SK-N-SH (cell line): ENCODE data around the gene B3GNT3. TPM values are rescaled to one million over a fixed set of nuclear protein-coding genes. Genes with fewer than 3 reads are reported as not detected.
A peak's percentile ranks its signal among the peaks of the same experiment; 100 is the strongest.

Experiments used
- CHD2 ChIP-seq: fragments of 150-350 bp; IDR thresholded peaks from 2 replicates; pipeline ENCODE4 v1.6.1; 2018; ENCODE audit warnings: low read length; ENCODE audit not compliant: partially characterized antibody
- ELF1 ChIP-seq: IDR thresholded peaks from 2 replicates; pipeline ENCODE4 v1.4.0; 2012
- EP300 ChIP-seq, 2 experiments: IDR thresholded peaks; 2 replicates each; pipeline versions ENCODE4 v1.4.0 to v1.6.1; 2012; ENCODE audit warnings: borderline replicate concordance in 1 of 2, low read depth in 1 of 2, low read length in 1 of 2
- EZH2phosphoT487 ChIP-seq: fragments of 200-600 bp; sonication (generic); IDR thresholded peaks from 2 replicates; pipeline ENCODE4 v1.6.1; 2017; ENCODE audit warnings: low read depth, mixed run types, mild to moderate bottlenecking, antibody characterized with exemption, moderate library complexity, borderline replicate concordance
- FOSL2 ChIP-seq: IDR thresholded peaks from 2 replicates; pipeline ENCODE4 v1.4.0; 2012; ENCODE audit warnings: low read depth, mild to moderate bottlenecking, moderate library complexity, borderline replicate concordance
- FOXM1 ChIP-seq: IDR thresholded peaks from 2 replicates; pipeline ENCODE4 v1.4.0; 2012; ENCODE audit warnings: low read depth, mild to moderate bottlenecking
- GABPA ChIP-seq: IDR thresholded peaks from 2 replicates; pipeline ENCODE4 v1.4.0; 2012; ENCODE audit warnings: low read depth, mild to moderate bottlenecking
- JUND ChIP-seq: IDR thresholded peaks from 2 replicates; pipeline ENCODE4 v1.4.0; 2012
- MEF2A ChIP-seq: IDR thresholded peaks from 2 replicates; pipeline ENCODE4 v1.4.0; 2012; ENCODE audit warnings: low read depth, borderline replicate concordance
- MXI1 ChIP-seq: IDR thresholded peaks from 2 replicates; pipeline ENCODE4 v1.6.1; 2012; ENCODE audit warnings: mild to moderate bottlenecking, low read depth, low read length, improper control_type of control experiment
- NFIC ChIP-seq: IDR thresholded peaks from 2 replicates; pipeline ENCODE4 v1.4.0; 2012; ENCODE audit warnings: borderline replicate concordance
- RAD21 ChIP-seq: IDR thresholded peaks from 2 replicates; pipeline ENCODE4 v1.6.1; 2012; ENCODE audit warnings: mild to moderate bottlenecking, low read length
- RCOR1 ChIP-seq: fragments of 150-350 bp; IDR thresholded peaks from 2 replicates; pipeline ENCODE4 v1.6.1; 2017; ENCODE audit warnings: antibody characterized with exemption, low read length
- RFX5 ChIP-seq: IDR thresholded peaks from 2 replicates; pipeline ENCODE4 v1.6.1; 2012; ENCODE audit warnings: mild to moderate bottlenecking, improper control_type of control experiment, low read length
- SIN3A ChIP-seq: IDR thresholded peaks from 2 replicates; pipeline ENCODE4 v1.6.1; 2012; ENCODE audit warnings: low read depth, mild to moderate bottlenecking, low read length, moderate library complexity, borderline replicate concordance
- SMC3 ChIP-seq: IDR thresholded peaks from 2 replicates; pipeline ENCODE4 v1.6.1; 2012; ENCODE audit warnings: low read depth, low read length, improper control_type of control experiment
- TCF12 ChIP-seq: IDR thresholded peaks from 2 replicates; pipeline ENCODE4 v1.4.0; 2012
- TEAD4 ChIP-seq: IDR thresholded peaks from 2 replicates; pipeline ENCODE4 v1.4.0; 2012; ENCODE audit warnings: mild to moderate bottlenecking, borderline replicate concordance; ENCODE audit not compliant: insufficient read depth
- YY1 ChIP-seq: IDR thresholded peaks from 2 replicates; pipeline ENCODE4 v1.4.0; 2012; ENCODE audit warnings: low read depth, mild to moderate bottlenecking
- polyA plus RNA-seq, 3 experiments: library from polyadenylated mRNA; depleted of rRNA; stranded (reverse); fragments of >200 nt; gene quantifications; 2 replicates each; pipeline ENCODE4 v1.2.3, GENCODE V29; 2012
- TF ChIP-seq, protein P1 (sequence below): fragments of 150-350 bp; IDR thresholded peaks from 2 replicates; pipeline ENCODE4 v1.6.1; 2017; ENCODE audit warnings: antibody characterized with exemption, low read length, low read depth, borderline replicate concordance
- TF ChIP-seq, protein P2 (sequence below): IDR thresholded peaks from 2 replicates; pipeline ENCODE4 v1.4.0; 2012; ENCODE audit warnings: low read depth
- TF ChIP-seq, protein P3 (sequence below): IDR thresholded peaks from 2 replicates; pipeline ENCODE4 v1.6.1; 2012; ENCODE audit warnings: mild to moderate bottlenecking, low read depth, low read length, moderate library complexity
- TF ChIP-seq, protein P4 (sequence below): IDR thresholded peaks from 2 replicates; pipeline ENCODE4 v1.4.0; 2012; ENCODE audit warnings: low read depth, borderline replicate concordance
- TF ChIP-seq, protein P5 (sequence below): fragments of 200-600 bp; sonication (generic); IDR thresholded peaks from 2 replicates; pipeline ENCODE4 v1.6.1; 2017; ENCODE audit warnings: antibody characterized with exemption, mild to moderate bottlenecking, moderate library complexity

The B3GNT3 gene
- polyA plus RNA-seq, 1 of the 3 experiments (the other 2 are of a cell fraction): not detected

DNA sequence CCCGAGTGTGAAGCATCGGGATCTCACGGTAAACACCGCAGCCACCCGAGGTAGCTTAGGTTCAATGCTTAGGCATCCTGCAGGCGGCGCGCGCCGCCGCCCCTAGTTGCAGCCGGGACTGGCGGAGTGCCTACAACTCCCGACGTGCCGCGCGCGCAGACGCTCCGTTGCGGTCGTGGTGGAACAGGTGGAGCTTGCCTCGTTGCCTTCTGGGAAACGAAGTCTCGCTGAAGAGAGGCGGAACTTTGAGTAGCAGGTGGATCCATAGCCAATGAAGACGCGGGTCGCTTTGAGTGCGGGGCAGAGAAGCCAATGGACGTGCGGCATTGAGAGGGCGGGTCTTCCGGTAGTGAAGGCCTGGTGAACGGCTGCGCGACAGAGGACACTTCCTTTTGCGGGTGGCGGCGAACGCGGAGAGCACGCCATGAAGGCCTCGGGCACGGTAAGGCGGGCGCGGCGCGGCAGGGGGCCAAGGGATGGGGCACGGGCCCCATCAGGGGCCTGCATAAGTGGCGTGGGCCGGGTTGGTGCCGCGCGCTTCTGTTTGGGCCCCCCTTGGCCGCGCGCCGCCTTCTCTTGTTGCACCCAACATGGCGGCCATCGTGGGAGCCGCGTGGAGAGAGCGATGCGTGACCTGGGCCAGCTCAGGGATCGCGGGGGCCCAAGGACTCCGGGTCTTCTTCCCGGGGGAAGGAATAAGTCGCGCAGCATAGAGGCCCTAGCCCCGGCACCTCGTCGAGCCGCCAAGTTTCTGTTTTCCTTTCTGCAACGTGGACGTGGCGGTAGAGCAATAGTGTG is 64.8 kb downstream of the B3GNT3 start, which contains the start of gene RPL18A (continued):
- TF ChIP-seq, protein P1, sequence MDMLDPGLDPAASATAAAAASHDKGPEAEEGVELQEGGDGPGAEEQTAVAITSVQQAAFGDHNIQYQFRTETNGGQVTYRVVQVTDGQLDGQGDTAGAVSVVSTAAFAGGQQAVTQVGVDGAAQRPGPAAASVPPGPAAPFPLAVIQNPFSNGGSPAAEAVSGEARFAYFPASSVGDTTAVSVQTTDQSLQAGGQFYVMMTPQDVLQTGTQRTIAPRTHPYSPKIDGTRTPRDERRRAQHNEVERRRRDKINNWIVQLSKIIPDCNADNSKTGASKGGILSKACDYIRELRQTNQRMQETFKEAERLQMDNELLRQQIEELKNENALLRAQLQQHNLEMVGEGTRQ: no peak
- TF ChIP-seq MXI1: peak; percentile 80
- TF ChIP-seq FOXM1: no peak
- peak; percentile 73 for TF ChIP-seq SMC3
- TF ChIP-seq, protein P2, sequence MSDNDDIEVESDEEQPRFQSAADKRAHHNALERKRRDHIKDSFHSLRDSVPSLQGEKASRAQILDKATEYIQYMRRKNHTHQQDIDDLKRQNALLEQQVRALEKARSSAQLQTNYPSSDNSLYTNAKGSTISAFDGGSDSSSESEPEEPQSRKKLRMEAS: peak; percentile 95
- TF ChIP-seq, protein P3, sequence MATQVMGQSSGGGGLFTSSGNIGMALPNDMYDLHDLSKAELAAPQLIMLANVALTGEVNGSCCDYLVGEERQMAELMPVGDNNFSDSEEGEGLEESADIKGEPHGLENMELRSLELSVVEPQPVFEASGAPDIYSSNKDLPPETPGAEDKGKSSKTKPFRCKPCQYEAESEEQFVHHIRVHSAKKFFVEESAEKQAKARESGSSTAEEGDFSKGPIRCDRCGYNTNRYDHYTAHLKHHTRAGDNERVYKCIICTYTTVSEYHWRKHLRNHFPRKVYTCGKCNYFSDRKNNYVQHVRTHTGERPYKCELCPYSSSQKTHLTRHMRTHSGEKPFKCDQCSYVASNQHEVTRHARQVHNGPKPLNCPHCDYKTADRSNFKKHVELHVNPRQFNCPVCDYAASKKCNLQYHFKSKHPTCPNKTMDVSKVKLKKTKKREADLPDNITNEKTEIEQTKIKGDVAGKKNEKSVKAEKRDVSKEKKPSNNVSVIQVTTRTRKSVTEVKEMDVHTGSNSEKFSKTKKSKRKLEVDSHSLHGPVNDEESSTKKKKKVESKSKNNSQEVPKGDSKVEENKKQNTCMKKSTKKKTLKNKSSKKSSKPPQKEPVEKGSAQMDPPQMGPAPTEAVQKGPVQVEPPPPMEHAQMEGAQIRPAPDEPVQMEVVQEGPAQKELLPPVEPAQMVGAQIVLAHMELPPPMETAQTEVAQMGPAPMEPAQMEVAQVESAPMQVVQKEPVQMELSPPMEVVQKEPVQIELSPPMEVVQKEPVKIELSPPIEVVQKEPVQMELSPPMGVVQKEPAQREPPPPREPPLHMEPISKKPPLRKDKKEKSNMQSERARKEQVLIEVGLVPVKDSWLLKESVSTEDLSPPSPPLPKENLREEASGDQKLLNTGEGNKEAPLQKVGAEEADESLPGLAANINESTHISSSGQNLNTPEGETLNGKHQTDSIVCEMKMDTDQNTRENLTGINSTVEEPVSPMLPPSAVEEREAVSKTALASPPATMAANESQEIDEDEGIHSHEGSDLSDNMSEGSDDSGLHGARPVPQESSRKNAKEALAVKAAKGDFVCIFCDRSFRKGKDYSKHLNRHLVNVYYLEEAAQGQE: peak; percentile 63; the same call in 1 of the 2 replicates
- 0 out of 2 replicates have a peak, but pooled peaks have one; percentile 7 for TF ChIP-seq RCOR1
- no peak for TF ChIP-seq EP300 (IDR thresholded peaks at IDR 0.05; ENCODE audit: borderline replicate concordance in 1 of 2, low read depth in 1 of 2, low read length in 1 of 2)
- TF ChIP-seq TCF12: no peak; the same call in 1 of the 2 replicates
- TF ChIP-seq FOSL2: no peak
- TF ChIP-seq NFIC: no peak
- no peak for TF ChIP-seq EZH2phosphoT487
- TF ChIP-seq RFX5: no peak
- TF ChIP-seq YY1: peak; percentile 92
- TF ChIP-seq RAD21: peak; percentile 64
- TF ChIP-seq, protein P4, sequence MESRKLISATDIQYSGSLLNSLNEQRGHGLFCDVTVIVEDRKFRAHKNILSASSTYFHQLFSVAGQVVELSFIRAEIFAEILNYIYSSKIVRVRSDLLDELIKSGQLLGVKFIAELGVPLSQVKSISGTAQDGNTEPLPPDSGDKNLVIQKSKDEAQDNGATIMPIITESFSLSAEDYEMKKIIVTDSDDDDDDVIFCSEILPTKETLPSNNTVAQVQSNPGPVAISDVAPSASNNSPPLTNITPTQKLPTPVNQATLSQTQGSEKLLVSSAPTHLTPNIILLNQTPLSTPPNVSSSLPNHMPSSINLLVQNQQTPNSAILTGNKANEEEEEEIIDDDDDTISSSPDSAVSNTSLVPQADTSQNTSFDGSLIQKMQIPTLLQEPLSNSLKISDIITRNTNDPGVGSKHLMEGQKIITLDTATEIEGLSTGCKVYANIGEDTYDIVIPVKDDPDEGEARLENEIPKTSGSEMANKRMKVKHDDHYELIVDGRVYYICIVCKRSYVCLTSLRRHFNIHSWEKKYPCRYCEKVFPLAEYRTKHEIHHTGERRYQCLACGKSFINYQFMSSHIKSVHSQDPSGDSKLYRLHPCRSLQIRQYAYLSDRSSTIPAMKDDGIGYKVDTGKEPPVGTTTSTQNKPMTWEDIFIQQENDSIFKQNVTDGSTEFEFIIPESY: no peak
- no peak for TF ChIP-seq JUND
- peak; percentile 75; the same call in 1 of the 2 replicates for TF ChIP-seq ELF1
- peak; percentile 96 for TF ChIP-seq GABPA
- TF ChIP-seq TEAD4: no peak
- TF ChIP-seq SIN3A: 0 out of 2 replicates have a peak, but pooled peaks have one; percentile 45
- TF ChIP-seq, protein P5, sequence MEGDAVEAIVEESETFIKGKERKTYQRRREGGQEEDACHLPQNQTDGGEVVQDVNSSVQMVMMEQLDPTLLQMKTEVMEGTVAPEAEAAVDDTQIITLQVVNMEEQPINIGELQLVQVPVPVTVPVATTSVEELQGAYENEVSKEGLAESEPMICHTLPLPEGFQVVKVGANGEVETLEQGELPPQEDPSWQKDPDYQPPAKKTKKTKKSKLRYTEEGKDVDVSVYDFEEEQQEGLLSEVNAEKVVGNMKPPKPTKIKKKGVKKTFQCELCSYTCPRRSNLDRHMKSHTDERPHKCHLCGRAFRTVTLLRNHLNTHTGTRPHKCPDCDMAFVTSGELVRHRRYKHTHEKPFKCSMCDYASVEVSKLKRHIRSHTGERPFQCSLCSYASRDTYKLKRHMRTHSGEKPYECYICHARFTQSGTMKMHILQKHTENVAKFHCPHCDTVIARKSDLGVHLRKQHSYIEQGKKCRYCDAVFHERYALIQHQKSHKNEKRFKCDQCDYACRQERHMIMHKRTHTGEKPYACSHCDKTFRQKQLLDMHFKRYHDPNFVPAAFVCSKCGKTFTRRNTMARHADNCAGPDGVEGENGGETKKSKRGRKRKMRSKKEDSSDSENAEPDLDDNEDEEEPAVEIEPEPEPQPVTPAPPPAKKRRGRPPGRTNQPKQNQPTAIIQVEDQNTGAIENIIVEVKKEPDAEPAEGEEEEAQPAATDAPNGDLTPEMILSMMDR: peak; percentile 78
- TF ChIP-seq CHD2: peak; percentile 95
- TF ChIP-seq MEF2A: no peak
